Endothelial cell of umbilical vein (primary cell): ENCODE data around the gene CASP14. TPM values are rescaled to one million over a fixed set of nuclear protein-coding genes. Genes with fewer than 3 reads are reported as not detected.

Experiments used
- BruUV-seq: library from RNA; stranded (reverse); fragments of 400-500 nt; replicated peaks from 2 replicates; lab custom pipeline; 2021; lab: Mats Ljungman, UMichigan
- CTCF ChIA-PET: fragments of 300-600, 350-600 bp; sonication (Branson Sonifier 250); formaldehyde crosslinking; loops from one replicate; lab custom pipeline; 2021; ENCODE audit warnings: antibody characterized with exemption, inconsistent platforms; lab: Charles Lee
- POLR2A ChIA-PET: fragments of 300-600, 350-600 bp; sonication (Branson Sonifier 250); formaldehyde crosslinking; loops from one replicate; lab custom pipeline; 2021; ENCODE audit warnings: antibody characterized with exemption, inconsistent platforms; lab: Charles Lee
- DNase-seq: peaks from one replicate; pipeline ENCODE4 v3.0.0-alpha.2; 2011; ENCODE audit warnings: low read depth, low spot score
- FAIRE-seq: peaks from 2 replicates; lab custom pipeline; 2011; peaks lifted over from hg19 to GRCh38; lab: Jason Lieb, UNC
- H2AFZ ChIP-seq: 2 replicates; pipeline ENCODE4 v1.6.0; 2012; ENCODE audit warnings: low read depth, low read length, control low read depth, inconsistent platforms
- H3K27ac ChIP-seq: 2 replicates; pipeline ENCODE4 v1.5.1; 2011; ENCODE audit warnings: low read depth, mild to moderate bottlenecking, control low read depth, low read length, moderate library complexity; ENCODE audit not compliant: insufficient read depth
- H3K27me3 ChIP-seq, 2 experiments: 2 replicates each; pipeline versions ENCODE4 v1.6.0 to v1.6.1; 2011; ENCODE audit warnings: low read length in 2 of 2, mixed read lengths in 1 of 2; ENCODE audit not compliant: control insufficient read depth in 2 of 2, insufficient read depth in 2 of 2
- H3K36me3 ChIP-seq, 2 experiments: 2 replicates in 1 of 2; 3 replicates in 1 of 2; pipeline ENCODE4 v1.5.1; 2011; ENCODE audit warnings: low read length in 2 of 2, mild to moderate bottlenecking in 1 of 2, moderate library complexity in 1 of 2; ENCODE audit not compliant: control insufficient read depth in 2 of 2, insufficient read depth in 2 of 2; ENCODE audit errors: extremely low read depth in 1 of 2
- H3K4me1 ChIP-seq: 3 replicates; pipeline ENCODE4 v1.5.1; 2011; ENCODE audit warnings: mild to moderate bottlenecking, low read length; ENCODE audit not compliant: control insufficient read depth, insufficient read depth; ENCODE audit errors: extremely low read depth
- H3K4me2 ChIP-seq: 2 replicates; pipeline ENCODE4 v1.6.1; 2011; ENCODE audit warnings: low read length, control low read depth, mixed read lengths; ENCODE audit not compliant: insufficient read depth
- H3K4me3 ChIP-seq, 3 experiments: fragments of 200-600 bp in 1 of 3; sonication (generic), shearing (Covaris generic) in 1 of 3; replicated peaks in 1 of 3; 2 replicates each; pipeline ENCODE4 v1.5.1; 2011 to 2016; ENCODE audit warnings: control low read depth in 3 of 3, low read length in 3 of 3, mild to moderate bottlenecking in 2 of 3, inconsistent platforms in 1 of 3, low read depth in 1 of 3, moderate library complexity in 1 of 3; ENCODE audit not compliant: insufficient read depth in 1 of 3
- H3K79me2 ChIP-seq: 2 replicates; pipeline ENCODE4 v1.6.0; 2012; ENCODE audit warnings: low read length, inconsistent platforms; ENCODE audit not compliant: control insufficient read depth, insufficient read depth
- H3K9ac ChIP-seq: replicated peaks from 2 replicates; pipeline ENCODE3; 2011; ENCODE audit warnings: low read length, control low read depth; ENCODE audit not compliant: insufficient read depth; ENCODE audit errors: extremely low read depth
- H3K9me1 ChIP-seq: replicated peaks from 3 replicates; pipeline ENCODE4 v1.6.0; 2011; ENCODE audit warnings: mild to moderate bottlenecking, low read length; ENCODE audit not compliant: control insufficient read depth, insufficient read depth; ENCODE audit errors: extremely low read depth
- H3K9me3 ChIP-seq: replicated peaks from 2 replicates; pipeline ENCODE4 v1.5.1; 2012; ENCODE audit warnings: low read length, inconsistent platforms; ENCODE audit not compliant: control insufficient read depth, insufficient read depth
- H4K20me1 ChIP-seq: replicated peaks from 2 replicates; pipeline ENCODE3; 2011; ENCODE audit warnings: mild to moderate bottlenecking, low read length; ENCODE audit not compliant: control insufficient read depth, insufficient read depth; ENCODE audit errors: extremely low read depth
- FOS ChIP-seq: IDR thresholded peaks from 2 replicates; pipeline ENCODE4 v1.6.1; 2011; ENCODE audit warnings: mild to moderate bottlenecking, low read length, moderate library complexity, borderline replicate concordance; ENCODE audit not compliant: insufficient read depth
- GATA2 ChIP-seq: IDR thresholded peaks from 2 replicates; pipeline ENCODE4 v1.7.0; 2011; ENCODE audit warnings: low read depth, mild to moderate bottlenecking, moderate library complexity, mixed read lengths, low read length; ENCODE audit not compliant: insufficient read length, insufficient read depth
- MYC ChIP-seq: IDR thresholded peaks from one replicate; pipeline ENCODE4 v1.6.1; 2011; ENCODE audit warnings: mild to moderate bottlenecking, low read depth, low read length
- dilution Hi-C: fragments of 300-500 bp; cut with MboI; formaldehyde crosslinking; loops from one replicate; pipeline ENCODE4 v1.15.0; 2019; ENCODE audit warnings: low sequenced_read_pairs; ENCODE audit not compliant: extremely low pct_ligation_motif_present
- intact Hi-C: fragments of 100-400 bp; cut with micrococcal nuclease; formaldehyde crosslinking; loops from one replicate; pipeline ENCODE4 v1.10.0; 2022
- polyA plus RNA-seq, 4 experiments: library from polyadenylated mRNA; depleted of rRNA in 3 of 4; stranded (reverse) in 3 of 4; unstranded in 1 of 4; fragments of >200 nt; gene quantifications; 2 replicates each; pipeline versions ENCODE4 v1.2.1 to v1.2.3, GENCODE V29; 2011 to 2012; ENCODE audit warnings: missing spikeins in 1 of 4
- total RNA-seq: library from RNA; stranded (reverse); gene quantifications from 2 replicates; pipeline ENCODE4 v1.2.3, GENCODE V29; 2021

Gene CASP14
- total and polyA plus RNA-seq, 2 donors (not counting 3 experiments of a cell fraction or from before 2014, with no cell fraction given) = not detected

DNA sequence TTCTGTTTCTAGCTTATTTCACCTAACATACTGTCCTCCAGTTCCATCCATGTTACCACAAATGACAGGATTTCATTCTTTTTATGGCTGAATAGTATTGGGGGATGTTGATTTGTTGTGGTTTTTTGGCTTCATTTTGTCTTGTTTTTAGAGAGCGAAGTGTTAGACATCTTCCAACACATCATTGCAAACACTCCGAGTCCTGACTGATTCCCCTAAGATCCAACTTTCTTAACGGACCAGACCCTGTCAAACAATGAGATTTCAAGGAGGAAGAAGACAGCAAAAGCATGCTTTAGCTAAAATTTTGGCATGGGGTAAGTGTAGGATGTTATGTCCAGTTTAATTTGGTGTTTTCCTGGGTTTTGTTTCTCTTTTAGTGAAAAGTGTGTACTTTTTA, 3.8 kb upstream of the CASP14 start:
- Histone ChIP-seq H3K27me3 (no peaks in the 10 kb centered on the region), H3K9me3 (no peaks in the 10 kb centered on the region), H3K9ac (no peak overlapping the region), H3K27ac (no peak overlapping the region), H3K4me3 (no peak overlapping the region), H3K9me1 (no peaks in the 10 kb centered on the region), H3K4me1 (no peaks in the 10 kb centered on the region), H2AFZ (no peak overlapping the region), H3K36me3 (no peaks in the 10 kb centered on the region), H4K20me1 (no peaks in the 10 kb centered on the region), H3K79me2 (no peaks in the 10 kb centered on the region), H3K4me2 (no peak overlapping the region)
- CTCF ChIA-PET = no interaction called here
- intact Hi-C loops (no loop called here), dilution Hi-C loops (no loop called here)
- TF ChIP-seq FOS (no peak), GATA2 (no peak), MYC (no peak)
- POLR2A ChIA-PET = no interaction called here
- FAIRE-seq = no peak
- DNase-seq = no peak
- BruUV-seq = no TSS peak

DNA sequence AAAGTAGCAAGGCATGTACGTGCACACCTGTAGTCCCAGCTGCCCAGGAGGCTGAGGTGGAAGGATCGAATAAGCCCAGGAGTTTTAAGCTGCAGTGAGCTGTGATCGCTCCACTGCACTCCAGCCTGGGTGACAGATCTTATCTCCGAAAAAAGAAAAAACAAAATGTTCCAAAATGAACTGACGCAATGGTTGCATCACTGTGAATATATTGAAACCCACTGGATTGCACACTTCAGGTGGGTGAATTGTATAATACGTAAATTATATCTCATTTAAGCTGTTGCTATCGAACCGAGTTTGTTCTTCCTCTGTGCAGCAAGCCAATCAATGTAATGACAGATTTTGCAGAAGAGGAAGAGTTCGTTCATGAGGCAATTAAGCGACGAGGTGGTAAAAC, 1.6 kb upstream of the CASP14 start:
- Histone ChIP-seq H3K27me3 (no peaks in the 10 kb centered on the region), H3K4me2 (no peak overlapping the region), H4K20me1 (no peaks in the 10 kb centered on the region), H3K9me1 (no peaks in the 10 kb centered on the region), H3K9ac (no peak overlapping the region), H3K27ac (no peak overlapping the region), H3K9me3 (no peaks in the 10 kb centered on the region), H3K4me1 (no peaks in the 10 kb centered on the region), H2AFZ (no peak overlapping the region), H3K36me3 (no peaks in the 10 kb centered on the region), H3K4me3 (no peak overlapping the region), H3K79me2 (no peaks in the 10 kb centered on the region)
- DNase-seq (no peak), FAIRE-seq (no peak)
- dilution Hi-C loops = no loop called here
- intact Hi-C loops = no loop called here
- ChIA-PET CTCF (no interaction called here), POLR2A (no interaction called here)
- BruUV-seq = no TSS peak
- no peak for TF ChIP-seq MYC
